Measurements from ENCODE around the gene ADA. TPM values are rescaled to one million over a fixed set of nuclear protein-coding genes. Genes with fewer than 3 reads are reported as not detected.

ADA gene
- total RNA-seq, 2 experiments from 2014 or later = 67.0 to 142 TPM

- POLR2A ChIA-PET = interaction anchor here (1.3 to 2.7 kb wide), 2 partner anchors 12 to 14 kb away, joined by 6 to 13 read pairs; no protein-coding TSS in a partner anchor
- no peaks in the 10 kb centered on the region for H3K9me3 ChIP-seq (ENCODE audit: low read length)
- intact Hi-C loops (cut with micrococcal nuclease; ENCODE audit: unreplicated experiment) = loop anchor here (1.0 kb wide), 1 partner anchor 32 kb away; no protein-coding TSS in a partner anchor
- H3K36me3 ChIP-seq (ENCODE audit: insufficient read depth, low read length) = no peaks in the 10 kb centered on the region; the same call in 1 of the 2 replicates
- no peaks in the 10 kb centered on the region for H4K20me1 ChIP-seq (ENCODE audit: insufficient read depth, low read length)
- no peaks in the 10 kb centered on the region for H3K79me2 ChIP-seq (ENCODE audit: insufficient read depth, low read depth, low read length)
- no TSS peak for BruUV-seq (replicated peaks)
- TF ChIP-seq, protein P1, sequence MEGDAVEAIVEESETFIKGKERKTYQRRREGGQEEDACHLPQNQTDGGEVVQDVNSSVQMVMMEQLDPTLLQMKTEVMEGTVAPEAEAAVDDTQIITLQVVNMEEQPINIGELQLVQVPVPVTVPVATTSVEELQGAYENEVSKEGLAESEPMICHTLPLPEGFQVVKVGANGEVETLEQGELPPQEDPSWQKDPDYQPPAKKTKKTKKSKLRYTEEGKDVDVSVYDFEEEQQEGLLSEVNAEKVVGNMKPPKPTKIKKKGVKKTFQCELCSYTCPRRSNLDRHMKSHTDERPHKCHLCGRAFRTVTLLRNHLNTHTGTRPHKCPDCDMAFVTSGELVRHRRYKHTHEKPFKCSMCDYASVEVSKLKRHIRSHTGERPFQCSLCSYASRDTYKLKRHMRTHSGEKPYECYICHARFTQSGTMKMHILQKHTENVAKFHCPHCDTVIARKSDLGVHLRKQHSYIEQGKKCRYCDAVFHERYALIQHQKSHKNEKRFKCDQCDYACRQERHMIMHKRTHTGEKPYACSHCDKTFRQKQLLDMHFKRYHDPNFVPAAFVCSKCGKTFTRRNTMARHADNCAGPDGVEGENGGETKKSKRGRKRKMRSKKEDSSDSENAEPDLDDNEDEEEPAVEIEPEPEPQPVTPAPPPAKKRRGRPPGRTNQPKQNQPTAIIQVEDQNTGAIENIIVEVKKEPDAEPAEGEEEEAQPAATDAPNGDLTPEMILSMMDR (conservative IDR thresholded peaks at IDR 0.05; ENCODE audit: low read length) = no peak
- no peak for TF ChIP-seq EZH2phosphoT487 (IDR thresholded peaks at IDR 0.05; ENCODE audit: borderline replicate concordance, low read depth, low read length)
- no peak for DNase-seq (ENCODE audit: low spot score)
- H3K9me2 ChIP-seq (ENCODE audit: insufficient read depth, low read length) = no peaks in the 10 kb centered on the region
- H3K4me2 ChIP-seq (ENCODE audit: low read length) = no peak overlapping the region
- no peak overlapping the region for H3K27ac ChIP-seq (ENCODE audit: low read depth, low read length, poor library complexity, severe bottlenecking)
- H3K4me1 ChIP-seq (ENCODE audit: insufficient read depth, low read length, poor library complexity, severe bottlenecking) = peaks cover 57% of the 10 kb centered on the region
- H3K4me3 ChIP-seq (ENCODE audit: low read depth, low read length, poor library complexity, severe bottlenecking) = no peak overlapping the region
- CTCF ChIA-PET (ENCODE audit: unreplicated experiment) = no interaction called here
- no peak overlapping the region for H2AFZ ChIP-seq (ENCODE audit: low read length)
These were observed 77.1 kb downstream of the ADA start for GRCh38 chr20:44574372-44574771.

DNA sequence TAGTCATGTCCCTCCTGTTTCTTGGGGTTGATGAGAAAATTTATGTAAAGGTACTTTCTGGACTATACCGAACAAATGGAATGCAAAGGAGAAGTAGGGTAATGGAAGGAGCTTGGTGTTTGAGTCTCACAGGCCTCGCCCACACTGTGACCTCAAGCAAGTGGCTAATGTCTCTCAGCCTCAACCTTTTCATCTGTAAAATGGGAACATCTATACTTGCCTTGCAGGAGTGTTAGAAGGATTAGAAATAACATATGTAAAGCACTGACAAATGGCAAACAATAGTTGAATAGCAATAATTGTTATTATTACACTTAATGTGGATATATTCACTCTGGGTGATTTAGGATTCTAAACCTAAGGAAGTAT lies 78.0 kb downstream of the ADA start:
- Histone ChIP-seq H3K27ac (ENCODE audit: low read depth, low read length, poor library complexity, severe bottlenecking) (peak overlapping the region; percentile 47), H3K4me1 (ENCODE audit: insufficient read depth, low read length, poor library complexity, severe bottlenecking) (peaks cover 50% of the 10 kb centered on the region), H4K20me1 (ENCODE audit: insufficient read depth, low read length) (no peaks in the 10 kb centered on the region), H2AFZ (ENCODE audit: low read length) (peak overlapping the region; percentile 87; the same call in 1 of the 2 replicates), H3K9me3 (ENCODE audit: low read length) (no peaks in the 10 kb centered on the region), H3K36me3 (ENCODE audit: insufficient read depth, low read length) (no peaks in the 10 kb centered on the region), H3K4me2 (ENCODE audit: low read length) (peak overlapping the region; percentile 51; the same call in 1 of the 2 replicates), H3K9me2 (ENCODE audit: insufficient read depth, low read length) (no peaks in the 10 kb centered on the region), H3K79me2 (ENCODE audit: insufficient read depth, low read depth, low read length) (no peaks in the 10 kb centered on the region), H3K4me3 (ENCODE audit: low read depth, low read length, poor library complexity, severe bottlenecking) (no peak overlapping the region)
- no peak for TF ChIP-seq EZH2phosphoT487 (IDR thresholded peaks at IDR 0.05; ENCODE audit: borderline replicate concordance, low read depth, low read length)
- TF ChIP-seq, protein P1 (conservative IDR thresholded peaks at IDR 0.05; ENCODE audit: low read length) = no peak
- ChIA-PET POLR2A (interaction anchor here (0.5 to 1.3 kb wide), 7 partner anchors 9 to 52 kb away, joined by 3 to 6 read pairs (median 4); partner anchors contain the start of genes PKIG and SERINC3), CTCF (ENCODE audit: unreplicated experiment) (interaction anchor here (0.8 kb wide), 1 partner anchor 9 kb away, joined by 4 read pairs; the partner anchor contains the start of gene PKIG)
- no peak for DNase-seq (ENCODE audit: low spot score)
- BruUV-seq (replicated peaks) = no TSS peak
- intact Hi-C loops (cut with micrococcal nuclease; ENCODE audit: unreplicated experiment) = no loop called here

All from OCI-LY7 (cell line).